GM23248 (cell line): Measurements from ENCODE around the gene ATP2C1.

Source experiments
- EZH2 ChIP-seq: fragments of 200-600 bp; sonication (generic); IDR thresholded peaks from 2 replicates; pipeline ENCODE4 v1.6.1; 2018; ENCODE audit warnings: antibody characterized with exemption, mild to moderate bottlenecking; ENCODE audit not compliant: insufficient read depth, poor library complexity, severe bottlenecking
- EZH2phosphoT487 ChIP-seq: fragments of 200-600 bp; sonication (generic); IDR thresholded peaks from 2 replicates; pipeline ENCODE4 v1.6.1; 2018; ENCODE audit warnings: antibody characterized with exemption, moderate library complexity, mild to moderate bottlenecking, low read depth; ENCODE audit not compliant: insufficient read depth

DNA sequence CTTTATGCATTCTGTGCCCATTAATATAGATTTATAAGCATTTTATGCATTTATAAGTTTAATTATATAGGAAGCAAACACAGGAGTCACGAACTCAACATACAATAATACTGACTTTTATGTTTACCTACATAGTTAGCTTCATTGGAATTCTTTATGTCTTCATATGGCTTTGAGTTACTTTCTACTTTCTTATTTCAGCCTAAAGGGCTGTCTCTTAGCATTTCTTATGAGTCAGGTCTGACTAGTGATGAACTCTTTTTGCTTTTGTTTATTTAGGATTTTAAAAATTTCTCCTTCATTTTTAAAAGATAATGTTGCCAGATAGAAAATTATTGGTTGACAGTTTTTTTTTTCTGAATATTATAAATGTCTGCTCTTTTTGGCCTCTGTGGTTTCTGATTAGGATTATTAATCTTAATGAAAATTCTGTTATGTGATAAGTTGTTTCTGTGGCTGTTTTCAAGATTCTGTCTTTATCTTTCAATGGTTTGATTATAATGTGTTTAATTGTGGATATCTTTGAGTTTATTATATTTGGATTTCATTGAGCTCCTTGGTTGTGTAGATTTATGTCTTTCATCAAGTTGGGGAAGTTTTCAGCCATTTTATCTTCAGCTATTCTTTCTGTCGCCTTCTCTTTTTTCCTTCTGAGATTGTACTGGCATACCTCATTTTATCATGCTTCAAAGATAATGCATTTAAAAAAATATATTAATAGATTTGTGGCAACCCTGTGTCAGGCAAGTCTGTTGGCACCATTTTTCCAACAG, 54.3 kb downstream of the ATP2C1 start:
- TF ChIP-seq EZH2phosphoT487 (no peak), EZH2 (no peak)
